Gastroesophageal sphincter (tissue), 3 donors: Measurements from ENCODE around the gene SETX.

Experiments
- POLR2A ChIP-seq, 2 donors: fragments of 450-650 bp; IDR thresholded peaks; one replicate each; pipeline ENCODE4 v1.6.1; 2017; ENCODE audit warnings: antibody characterized with exemption in 2 of 2, mild to moderate bottlenecking in 2 of 2, moderate library complexity in 1 of 2
- POLR2AphosphoS5 ChIP-seq: sonication (generic); formaldehyde crosslinking; IDR thresholded peaks from one replicate; pipeline ENCODE4 v1.6.1; 2017; ENCODE audit warnings: antibody characterized with exemption
- TF ChIP-seq, protein P1 (sequence below), 4 experiments: fragments of 200-600 bp in 2 of 4; fragments of 450-650 bp in 2 of 4; sonication (generic) in 1 of 4; IDR thresholded peaks; one replicate each; pipeline ENCODE4 v1.5.1; 2017 to 2019; ENCODE audit warnings: antibody characterized with exemption in 4 of 4, mild to moderate bottlenecking in 2 of 4, moderate library complexity in 2 of 4

DNA sequence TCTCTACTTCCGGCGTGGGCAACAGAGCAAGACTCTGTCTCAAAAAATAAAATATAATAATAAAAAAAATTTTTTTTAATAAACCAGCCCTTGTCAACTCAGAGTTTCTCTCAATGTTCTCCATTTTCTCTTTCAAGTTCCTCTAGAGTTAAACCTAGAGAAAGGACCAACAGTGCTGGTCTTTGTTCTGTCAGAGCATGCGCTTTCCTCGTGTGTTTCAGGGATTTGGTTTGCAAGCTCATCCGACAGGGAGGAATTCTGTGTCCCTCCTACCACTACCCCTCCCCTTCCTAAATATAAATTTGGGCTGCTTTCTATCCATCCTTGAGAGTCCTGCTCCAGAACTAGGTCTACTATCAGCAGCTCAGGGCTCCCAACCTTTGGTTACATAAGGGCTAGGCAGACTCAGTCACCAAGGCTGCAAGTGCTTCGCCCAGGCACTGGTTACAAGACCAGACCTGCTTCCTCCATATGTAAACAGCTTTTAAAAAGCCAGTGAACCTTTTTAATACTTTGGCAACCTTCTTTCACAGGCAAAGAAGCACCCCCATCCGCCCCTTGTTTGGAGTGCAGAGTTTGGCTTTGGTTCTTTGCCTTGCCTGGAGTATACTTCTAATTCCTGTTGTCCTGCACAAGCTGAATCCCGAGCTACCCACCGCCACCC lies 13.5 kb downstream of the SETX start:
- no peak for TF ChIP-seq POLR2A (IDR thresholded peaks at IDR 0.05)
- TF ChIP-seq, protein P1, sequence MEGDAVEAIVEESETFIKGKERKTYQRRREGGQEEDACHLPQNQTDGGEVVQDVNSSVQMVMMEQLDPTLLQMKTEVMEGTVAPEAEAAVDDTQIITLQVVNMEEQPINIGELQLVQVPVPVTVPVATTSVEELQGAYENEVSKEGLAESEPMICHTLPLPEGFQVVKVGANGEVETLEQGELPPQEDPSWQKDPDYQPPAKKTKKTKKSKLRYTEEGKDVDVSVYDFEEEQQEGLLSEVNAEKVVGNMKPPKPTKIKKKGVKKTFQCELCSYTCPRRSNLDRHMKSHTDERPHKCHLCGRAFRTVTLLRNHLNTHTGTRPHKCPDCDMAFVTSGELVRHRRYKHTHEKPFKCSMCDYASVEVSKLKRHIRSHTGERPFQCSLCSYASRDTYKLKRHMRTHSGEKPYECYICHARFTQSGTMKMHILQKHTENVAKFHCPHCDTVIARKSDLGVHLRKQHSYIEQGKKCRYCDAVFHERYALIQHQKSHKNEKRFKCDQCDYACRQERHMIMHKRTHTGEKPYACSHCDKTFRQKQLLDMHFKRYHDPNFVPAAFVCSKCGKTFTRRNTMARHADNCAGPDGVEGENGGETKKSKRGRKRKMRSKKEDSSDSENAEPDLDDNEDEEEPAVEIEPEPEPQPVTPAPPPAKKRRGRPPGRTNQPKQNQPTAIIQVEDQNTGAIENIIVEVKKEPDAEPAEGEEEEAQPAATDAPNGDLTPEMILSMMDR (IDR thresholded peaks at IDR 0.05), result no peak
- TF ChIP-seq POLR2AphosphoS5, result no peak
